Loucy (cell line): ENCODE data around the gene MMP15.

Experiments used
- CTCF ChIP-seq: fragments of 200-600 bp; sonication (generic); conservative IDR thresholded peaks from 2 replicates; pipeline ENCODE4 v1.5.1; 2014; ENCODE audit warnings: mild to moderate bottlenecking, antibody characterized with exemption, low read length
- EZH2phosphoT487 ChIP-seq: fragments of 200-600 bp; IDR thresholded peaks from 2 replicates; pipeline ENCODE4 v1.6.1; 2018; ENCODE audit warnings: antibody characterized with exemption, mild to moderate bottlenecking, moderate library complexity, borderline replicate concordance

DNA sequence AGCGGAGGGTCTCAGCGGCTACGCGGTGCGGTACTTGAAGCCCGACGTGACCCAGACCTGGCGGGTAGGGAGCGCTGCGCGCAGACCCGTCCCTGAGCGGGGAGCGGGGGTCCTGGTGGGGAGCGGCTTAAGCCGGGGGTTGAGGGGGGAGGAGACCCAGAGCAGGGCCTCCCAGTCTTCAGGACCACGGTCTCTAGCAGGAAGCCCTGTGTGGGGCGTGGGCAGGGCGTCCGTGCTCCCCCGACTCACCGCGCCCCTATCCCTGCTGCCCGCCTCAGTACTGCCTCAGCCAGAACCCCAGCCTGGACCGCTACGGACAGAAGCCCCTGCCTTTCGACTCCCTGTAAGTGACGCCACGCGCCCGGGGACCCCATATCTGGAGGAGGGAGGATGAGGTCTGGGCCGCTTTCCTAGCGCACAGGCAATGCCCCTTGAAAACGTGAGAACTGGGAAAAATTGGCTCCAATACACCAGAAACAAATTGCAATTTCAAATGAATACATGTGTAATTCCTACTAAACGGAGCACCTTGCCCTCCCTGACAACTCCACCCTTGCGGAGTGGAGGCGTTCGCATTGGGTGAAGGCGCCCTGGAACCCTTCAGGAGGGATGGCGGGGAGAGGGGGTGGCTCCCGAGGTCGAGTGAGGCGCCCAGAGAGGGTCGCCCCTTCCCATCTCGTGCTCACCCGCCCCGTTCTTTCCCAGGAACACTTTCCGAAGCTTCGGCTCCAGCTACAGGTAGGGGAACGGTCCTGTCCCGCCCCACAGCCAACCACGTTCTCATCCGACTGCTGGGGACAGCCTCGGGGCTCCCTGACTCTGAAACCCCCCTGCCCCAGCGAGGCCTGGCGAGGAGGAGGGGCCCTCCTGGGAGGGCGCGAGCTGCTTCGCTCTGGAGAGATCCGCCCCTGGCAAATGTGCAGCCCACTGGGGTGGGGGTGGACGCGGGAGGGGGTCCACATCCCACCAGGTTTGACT is 40.1 kb upstream of the MMP15 start:
- TF ChIP-seq CTCF (no peak), EZH2phosphoT487 (no peak)
